ENCODE results near the gene DCC. TPM values are rescaled to one million over a fixed set of nuclear protein-coding genes. Genes with fewer than 3 reads are reported as not detected.

DCC gene
- total RNA-seq, 1 experiment from 2014 or later: 0.39 TPM

DNA sequence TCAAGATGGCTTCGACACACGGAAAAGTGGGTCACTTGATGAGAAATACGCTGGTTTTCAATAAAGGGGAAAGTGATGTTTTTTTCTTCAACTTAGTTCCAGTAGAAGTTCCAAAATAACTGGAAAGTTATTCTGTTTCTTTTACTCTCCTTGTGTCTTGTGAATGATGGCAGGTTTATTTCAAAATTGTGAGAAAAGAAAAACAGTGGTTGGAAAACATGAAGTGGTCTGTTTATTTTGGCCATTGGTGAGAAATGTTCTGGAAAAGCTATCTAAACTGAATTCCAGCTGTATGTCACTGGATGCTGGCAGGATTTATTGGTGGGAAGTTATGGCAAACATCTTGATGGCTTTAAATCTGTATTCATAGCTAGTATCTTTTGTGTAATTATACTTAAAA lies 484.1 kb downstream of the DCC start:
- POLR2A ChIA-PET: no interaction called here
- Histone ChIP-seq H3K27me3 (replicated peaks; ENCODE audit: control insufficient read depth, insufficient read depth, low read length) (no peaks in the 10 kb centered on the region), H3K4me1 (no peaks in the 10 kb centered on the region), H3K4me3 (ENCODE audit: low read depth, low read length) (no peak overlapping the region), H3K9me3 (no peaks in the 10 kb centered on the region), H3K36me3 (ENCODE audit: control insufficient read depth, insufficient read depth, low read length) (no peaks in the 10 kb centered on the region)
- Mint-ChIP-seq H3K4me3 (ENCODE audit: unreplicated experiment) (no peak overlapping the region), H3K36me3 (ENCODE audit: insufficient read depth, unreplicated experiment) (no peaks in the 10 kb centered on the region), H3K4me1 (ENCODE audit: low read depth, unreplicated experiment) (no peaks in the 10 kb centered on the region), H3K27ac (ENCODE audit: unreplicated experiment) (no peak overlapping the region), H3K9me3 (ENCODE audit: unreplicated experiment) (no peaks in the 10 kb centered on the region), H3K27me3 (ENCODE audit: insufficient read depth, unreplicated experiment) (no peaks in the 10 kb centered on the region)
- intact Hi-C loops (cut with micrococcal nuclease; ENCODE audit: unreplicated experiment): no loop called here
- no peak for DNase-seq
- no TSS peak for BruUV-seq (replicated peaks)
- CTCF ChIA-PET: no interaction called here
- TF ChIP-seq, protein P1, sequence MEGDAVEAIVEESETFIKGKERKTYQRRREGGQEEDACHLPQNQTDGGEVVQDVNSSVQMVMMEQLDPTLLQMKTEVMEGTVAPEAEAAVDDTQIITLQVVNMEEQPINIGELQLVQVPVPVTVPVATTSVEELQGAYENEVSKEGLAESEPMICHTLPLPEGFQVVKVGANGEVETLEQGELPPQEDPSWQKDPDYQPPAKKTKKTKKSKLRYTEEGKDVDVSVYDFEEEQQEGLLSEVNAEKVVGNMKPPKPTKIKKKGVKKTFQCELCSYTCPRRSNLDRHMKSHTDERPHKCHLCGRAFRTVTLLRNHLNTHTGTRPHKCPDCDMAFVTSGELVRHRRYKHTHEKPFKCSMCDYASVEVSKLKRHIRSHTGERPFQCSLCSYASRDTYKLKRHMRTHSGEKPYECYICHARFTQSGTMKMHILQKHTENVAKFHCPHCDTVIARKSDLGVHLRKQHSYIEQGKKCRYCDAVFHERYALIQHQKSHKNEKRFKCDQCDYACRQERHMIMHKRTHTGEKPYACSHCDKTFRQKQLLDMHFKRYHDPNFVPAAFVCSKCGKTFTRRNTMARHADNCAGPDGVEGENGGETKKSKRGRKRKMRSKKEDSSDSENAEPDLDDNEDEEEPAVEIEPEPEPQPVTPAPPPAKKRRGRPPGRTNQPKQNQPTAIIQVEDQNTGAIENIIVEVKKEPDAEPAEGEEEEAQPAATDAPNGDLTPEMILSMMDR (IDR thresholded peaks at IDR 0.05; ENCODE audit: insufficient read depth in 1 of 2, low read depth in 1 of 2, low read length in 1 of 2, severe bottlenecking in 1 of 2, unreplicated experiment in 1 of 2): no peak

DNA sequence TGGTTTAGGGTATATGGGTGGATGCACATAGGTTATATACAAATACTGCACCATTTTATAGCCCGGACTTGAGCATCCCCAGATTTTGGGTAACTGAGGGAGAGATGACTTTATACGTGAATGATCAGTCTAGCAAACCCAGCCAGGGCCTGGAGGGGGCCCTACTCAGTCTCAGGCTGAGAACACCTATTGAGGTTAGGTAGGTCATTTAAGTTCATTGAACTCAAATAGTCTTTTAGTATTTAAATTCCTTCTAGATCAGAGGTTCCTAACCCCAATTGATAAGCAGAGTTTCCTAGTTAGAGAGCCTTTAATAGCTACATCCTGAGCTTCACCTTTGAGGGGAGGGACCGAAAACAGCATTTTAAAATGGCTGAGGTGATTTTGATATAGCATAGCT lies 487.0 kb downstream of the DCC start:
- no peak overlapping the region for H3K4me3 ChIP-seq (ENCODE audit: low read depth, low read length)
- DNase-seq: no peak
- Mint-ChIP-seq H3K9me3 (ENCODE audit: unreplicated experiment) (no peaks in the 10 kb centered on the region), H3K36me3 (ENCODE audit: insufficient read depth, unreplicated experiment) (no peaks in the 10 kb centered on the region), H3K27me3 (ENCODE audit: insufficient read depth, unreplicated experiment) (no peaks in the 10 kb centered on the region), H3K4me3 (ENCODE audit: unreplicated experiment) (no peak overlapping the region), H3K4me1 (ENCODE audit: low read depth, unreplicated experiment) (no peaks in the 10 kb centered on the region), H3K27ac (ENCODE audit: unreplicated experiment) (no peak overlapping the region)
- no peaks in the 10 kb centered on the region for H3K27me3 ChIP-seq (replicated peaks; ENCODE audit: control insufficient read depth, insufficient read depth, low read length)
- POLR2A ChIA-PET: no interaction called here
- TF ChIP-seq, protein P1 (IDR thresholded peaks at IDR 0.05; ENCODE audit: insufficient read depth in 1 of 2, low read depth in 1 of 2, low read length in 1 of 2, severe bottlenecking in 1 of 2, unreplicated experiment in 1 of 2): no peak
- CTCF ChIA-PET: no interaction called here
- H3K9me3 ChIP-seq: no peaks in the 10 kb centered on the region
- H3K36me3 ChIP-seq (ENCODE audit: control insufficient read depth, insufficient read depth, low read length): no peaks in the 10 kb centered on the region
- intact Hi-C loops (cut with micrococcal nuclease; ENCODE audit: unreplicated experiment): no loop called here
- no peaks in the 10 kb centered on the region for H3K4me1 ChIP-seq
- BruUV-seq (replicated peaks): no TSS peak

DNA sequence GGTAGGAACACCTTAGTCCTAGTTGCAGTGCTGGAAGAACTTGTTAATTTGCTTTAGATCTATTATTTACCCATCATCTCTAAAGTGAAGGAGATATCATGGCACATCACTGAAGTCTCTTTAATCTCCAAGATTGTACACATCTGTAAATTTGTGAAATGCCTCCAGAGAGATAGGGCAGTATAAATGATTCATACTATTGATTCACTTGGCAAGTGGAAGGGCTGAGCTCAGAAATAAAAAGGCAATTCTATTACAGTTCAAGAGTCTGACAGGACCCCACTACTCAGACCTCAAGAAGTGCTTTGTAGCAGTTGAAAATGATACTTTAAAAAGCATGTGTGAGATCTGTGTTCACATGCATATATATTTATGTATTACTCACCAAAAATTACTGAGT lies 489.3 kb downstream of the DCC start:
- no peaks in the 10 kb centered on the region for H3K4me1 Mint-ChIP-seq (ENCODE audit: low read depth, unreplicated experiment)
- no peaks in the 10 kb centered on the region for H3K27me3 ChIP-seq (replicated peaks; ENCODE audit: control insufficient read depth, insufficient read depth, low read length)
- no peaks in the 10 kb centered on the region for H3K9me3 Mint-ChIP-seq (ENCODE audit: unreplicated experiment)
- no peaks in the 10 kb centered on the region for H3K27me3 Mint-ChIP-seq (ENCODE audit: insufficient read depth, unreplicated experiment)
- DNase-seq: no peak
- H3K9me3 ChIP-seq: no peaks in the 10 kb centered on the region
- no peaks in the 10 kb centered on the region for H3K36me3 Mint-ChIP-seq (ENCODE audit: insufficient read depth, unreplicated experiment)
- ChIA-PET POLR2A (no interaction called here), CTCF (no interaction called here)
- no peak overlapping the region for H3K27ac Mint-ChIP-seq (ENCODE audit: unreplicated experiment)
- H3K4me1 ChIP-seq: no peaks in the 10 kb centered on the region
- no TSS peak for BruUV-seq (replicated peaks)
- no peak overlapping the region for H3K4me3 ChIP-seq (ENCODE audit: low read depth, low read length)
- TF ChIP-seq, protein P1 (IDR thresholded peaks at IDR 0.05; ENCODE audit: insufficient read depth in 1 of 2, low read depth in 1 of 2, low read length in 1 of 2, severe bottlenecking in 1 of 2, unreplicated experiment in 1 of 2): no peak
- H3K4me3 Mint-ChIP-seq (ENCODE audit: unreplicated experiment): no peak overlapping the region
- intact Hi-C loops (cut with micrococcal nuclease; ENCODE audit: unreplicated experiment): no loop called here
- H3K36me3 ChIP-seq (ENCODE audit: control insufficient read depth, insufficient read depth, low read length): no peaks in the 10 kb centered on the region

Measured in Caco-2 (cell line).